Measurements from ENCODE around the gene LRRC42.

GRCh38 chr1:53954128-53954527 is 8.0 kb downstream of the LRRC42 start:
- TF ChIP-seq ATF3 (IDR thresholded peaks at IDR 0.05) (no peak), CTCF (IDR thresholded peaks at IDR 0.05; ENCODE audit: low read depth, low read length, missing input control) (no peak), REST (IDR thresholded peaks at IDR 0.05) (no peak)
